ENCODE data around the gene CDH20. TPM values are rescaled to one million over a fixed set of nuclear protein-coding genes. Genes with fewer than 3 reads are reported as not detected.

CDH20 gene
- total and polyA plus RNA-seq, 2 donors (not counting 1 experiment from before 2014, with no cell fraction given): 0.24 TPM; not detected in 1

DNA sequence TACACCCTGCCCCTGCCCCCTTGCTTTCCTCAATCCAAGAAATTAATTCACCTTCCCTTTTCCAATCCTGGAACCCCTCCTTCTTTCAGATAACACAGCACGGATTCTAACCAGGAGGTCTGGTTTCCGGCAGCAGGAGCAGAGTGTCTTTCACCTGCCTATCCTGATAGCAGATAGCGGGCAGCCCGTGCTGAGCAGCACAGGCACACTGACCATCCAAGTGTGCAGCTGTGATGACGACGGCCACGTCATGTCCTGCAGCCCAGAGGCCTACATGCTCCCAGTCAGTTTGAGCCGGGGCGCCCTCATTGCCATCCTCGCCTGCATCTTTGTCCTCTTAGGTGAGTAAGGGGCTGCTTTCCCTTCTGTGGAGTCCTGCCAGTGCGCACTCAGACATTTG is 216.7 kb downstream of the CDH20 start:
- Histone ChIP-seq H3K79me2 (ENCODE audit: control insufficient read depth, insufficient read depth, low read length) (no peaks in the 10 kb centered on the region), H3K4me3 (replicated peaks in 1 of 4; ENCODE audit: control extremely low read depth in 1 of 4, insufficient read depth in 1 of 4, low read depth in 3 of 4, low read length in 4 of 4) (no peak overlapping the region), H3K27ac (ENCODE audit: insufficient read depth, low read length) (no peak overlapping the region), H4K20me1 (ENCODE audit: control insufficient read depth, extremely low read depth, insufficient read depth, low read length) (no peaks in the 10 kb centered on the region), H3K9me3 (ENCODE audit: control insufficient read depth, insufficient read depth, low read depth, low read length) (no peaks in the 10 kb centered on the region), H2AFZ (ENCODE audit: low read length) (no peak overlapping the region), H3K4me2 (ENCODE audit: extremely low read depth, insufficient read depth, low read length) (no peak overlapping the region), H3K9ac (ENCODE audit: insufficient read depth, low read length) (no peak overlapping the region), H3K4me1 (ENCODE audit: control insufficient read depth, extremely low read depth, insufficient read depth, low read length) (no peaks in the 10 kb centered on the region), H3K36me3 (ENCODE audit: control insufficient read depth, insufficient read depth, low read length) (no peaks in the 10 kb centered on the region), H3K27me3 (ENCODE audit: control insufficient read depth, insufficient read depth, low read length) (no peaks in the 10 kb centered on the region)
- no peak for TF ChIP-seq EZH2 (IDR thresholded peaks at IDR 0.05; ENCODE audit: low read length, missing control alignments)
- TF ChIP-seq, protein P1, sequence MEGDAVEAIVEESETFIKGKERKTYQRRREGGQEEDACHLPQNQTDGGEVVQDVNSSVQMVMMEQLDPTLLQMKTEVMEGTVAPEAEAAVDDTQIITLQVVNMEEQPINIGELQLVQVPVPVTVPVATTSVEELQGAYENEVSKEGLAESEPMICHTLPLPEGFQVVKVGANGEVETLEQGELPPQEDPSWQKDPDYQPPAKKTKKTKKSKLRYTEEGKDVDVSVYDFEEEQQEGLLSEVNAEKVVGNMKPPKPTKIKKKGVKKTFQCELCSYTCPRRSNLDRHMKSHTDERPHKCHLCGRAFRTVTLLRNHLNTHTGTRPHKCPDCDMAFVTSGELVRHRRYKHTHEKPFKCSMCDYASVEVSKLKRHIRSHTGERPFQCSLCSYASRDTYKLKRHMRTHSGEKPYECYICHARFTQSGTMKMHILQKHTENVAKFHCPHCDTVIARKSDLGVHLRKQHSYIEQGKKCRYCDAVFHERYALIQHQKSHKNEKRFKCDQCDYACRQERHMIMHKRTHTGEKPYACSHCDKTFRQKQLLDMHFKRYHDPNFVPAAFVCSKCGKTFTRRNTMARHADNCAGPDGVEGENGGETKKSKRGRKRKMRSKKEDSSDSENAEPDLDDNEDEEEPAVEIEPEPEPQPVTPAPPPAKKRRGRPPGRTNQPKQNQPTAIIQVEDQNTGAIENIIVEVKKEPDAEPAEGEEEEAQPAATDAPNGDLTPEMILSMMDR (conservative IDR thresholded peaks at IDR 0.05 in 1 of 2, IDR thresholded peaks at IDR 0.05 in 1 of 2; ENCODE audit: low read depth in 1 of 2, low read length in 2 of 2): no peak
- DNase-seq (ENCODE audit: low read depth in 2 of 2): no peak

DNA sequence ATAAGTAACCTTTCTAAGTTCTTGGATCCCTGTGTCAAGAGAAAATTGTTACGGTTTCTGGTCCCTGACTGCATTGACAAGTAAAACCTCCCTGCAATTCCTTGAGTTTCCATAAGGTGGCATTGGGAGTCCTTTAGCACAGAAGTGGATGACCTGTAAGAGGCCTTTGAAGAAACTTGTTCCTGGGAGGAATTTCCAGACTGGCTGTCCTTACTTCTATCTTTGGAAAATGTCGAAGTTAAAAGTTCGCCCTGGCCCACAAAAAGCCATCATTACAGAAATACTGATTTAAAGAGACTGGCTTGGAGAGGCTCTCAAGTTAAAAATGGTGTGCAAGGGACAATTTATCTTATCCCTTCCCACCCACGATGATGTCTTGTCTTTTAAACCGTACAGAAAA is 218.4 kb downstream of the CDH20 start:
- Histone ChIP-seq H4K20me1 (ENCODE audit: control insufficient read depth, extremely low read depth, insufficient read depth, low read length) (no peaks in the 10 kb centered on the region), H2AFZ (ENCODE audit: low read length) (no peak overlapping the region), H3K27ac (ENCODE audit: insufficient read depth, low read length) (no peak overlapping the region), H3K36me3 (ENCODE audit: control insufficient read depth, insufficient read depth, low read length) (no peaks in the 10 kb centered on the region), H3K27me3 (ENCODE audit: control insufficient read depth, insufficient read depth, low read length) (no peaks in the 10 kb centered on the region), H3K79me2 (ENCODE audit: control insufficient read depth, insufficient read depth, low read length) (no peaks in the 10 kb centered on the region), H3K9me3 (ENCODE audit: control insufficient read depth, insufficient read depth, low read depth, low read length) (no peaks in the 10 kb centered on the region), H3K9ac (ENCODE audit: insufficient read depth, low read length) (no peak overlapping the region), H3K4me1 (ENCODE audit: control insufficient read depth, extremely low read depth, insufficient read depth, low read length) (no peaks in the 10 kb centered on the region), H3K4me2 (ENCODE audit: extremely low read depth, insufficient read depth, low read length) (no peak overlapping the region), H3K4me3 (replicated peaks in 1 of 4; ENCODE audit: control extremely low read depth in 1 of 4, insufficient read depth in 1 of 4, low read depth in 3 of 4, low read length in 4 of 4) (no peak overlapping the region)
- no peak for TF ChIP-seq EZH2 (IDR thresholded peaks at IDR 0.05; ENCODE audit: low read length, missing control alignments)
- TF ChIP-seq, protein P1 (conservative IDR thresholded peaks at IDR 0.05 in 1 of 2, IDR thresholded peaks at IDR 0.05 in 1 of 2; ENCODE audit: low read depth in 1 of 2, low read length in 2 of 2): peak; percentile 96 to 98
- peak; percentile 78 to 90 for DNase-seq (ENCODE audit: low read depth in 2 of 2)

GRCh38 chr18:61553045-61553659 is 219.9 kb downstream of the CDH20 start:
- Histone ChIP-seq H3K27me3 (ENCODE audit: control insufficient read depth, insufficient read depth, low read length) (no peaks in the 10 kb centered on the region), H2AFZ (ENCODE audit: low read length) (no peak overlapping the region), H3K79me2 (ENCODE audit: control insufficient read depth, insufficient read depth, low read length) (no peaks in the 10 kb centered on the region), H3K27ac (ENCODE audit: insufficient read depth, low read length) (no peak overlapping the region), H4K20me1 (ENCODE audit: control insufficient read depth, extremely low read depth, insufficient read depth, low read length) (no peaks in the 10 kb centered on the region), H3K9me3 (ENCODE audit: control insufficient read depth, insufficient read depth, low read depth, low read length) (no peaks in the 10 kb centered on the region), H3K36me3 (ENCODE audit: control insufficient read depth, insufficient read depth, low read length) (no peaks in the 10 kb centered on the region), H3K4me1 (ENCODE audit: control insufficient read depth, extremely low read depth, insufficient read depth, low read length) (no peaks in the 10 kb centered on the region), H3K4me2 (ENCODE audit: extremely low read depth, insufficient read depth, low read length) (no peak overlapping the region), H3K4me3 (replicated peaks in 1 of 4; ENCODE audit: control extremely low read depth in 1 of 4, insufficient read depth in 1 of 4, low read depth in 3 of 4, low read length in 4 of 4) (no peak overlapping the region), H3K9ac (ENCODE audit: insufficient read depth, low read length) (no peak overlapping the region)
- TF ChIP-seq EZH2 (IDR thresholded peaks at IDR 0.05; ENCODE audit: low read length, missing control alignments): no peak
- TF ChIP-seq, protein P1 (conservative IDR thresholded peaks at IDR 0.05 in 1 of 2, IDR thresholded peaks at IDR 0.05 in 1 of 2; ENCODE audit: low read depth in 1 of 2, low read length in 2 of 2): no peak
- DNase-seq (ENCODE audit: low read depth in 2 of 2): no peak

Data from fibroblast of lung (primary cell).